Trophoblast cell (in vitro differentiated cells and primary cell): ENCODE data around the gene FSTL1.

Experiments
- DNase-seq, 2 donors: peaks; one replicate each; pipeline ENCODE4 v3.0.0-alpha.2; 2016
- H2AFZ ChIP-seq: 2 replicates; pipeline ENCODE4 v1.6.1; 2013; ENCODE audit warnings: low read length, moderate library complexity, mild to moderate bottlenecking; ENCODE audit not compliant: insufficient read depth, poor library complexity
- H2AK5ac ChIP-seq: 2 replicates; pipeline ENCODE4 v1.6.1; 2013; ENCODE audit warnings: mild to moderate bottlenecking, low read length
- H2BK120ac ChIP-seq: 2 replicates; pipeline ENCODE4 v1.6.1; 2013; ENCODE audit warnings: low read length, mild to moderate bottlenecking, moderate library complexity; ENCODE audit not compliant: insufficient read depth, poor library complexity
- H2BK12ac ChIP-seq: 2 replicates; pipeline ENCODE4 v1.6.1; 2013; ENCODE audit warnings: mild to moderate bottlenecking, low read length, moderate library complexity
- H2BK5ac ChIP-seq: 2 replicates; pipeline ENCODE4 v1.6.1; 2013; ENCODE audit warnings: low read length, low read depth, moderate library complexity, mild to moderate bottlenecking; ENCODE audit not compliant: poor library complexity
- H3K14ac ChIP-seq: 2 replicates; pipeline ENCODE4 v1.6.1; 2013; ENCODE audit warnings: mild to moderate bottlenecking, low read length
- H3K18ac ChIP-seq: 2 replicates; pipeline ENCODE4 v1.6.1; 2013; ENCODE audit warnings: mild to moderate bottlenecking, low read length
- H3K23ac ChIP-seq: 2 replicates; pipeline ENCODE4 v1.6.1; 2013; ENCODE audit warnings: low read length
- H3K27ac ChIP-seq: 2 replicates; pipeline ENCODE4 v1.5.1; 2013; ENCODE audit warnings: low read depth, mild to moderate bottlenecking, inconsistent platforms, low read length, moderate library complexity
- H3K27me3 ChIP-seq: 2 replicates; pipeline ENCODE4 v1.6.1; 2013; ENCODE audit warnings: inconsistent platforms, mild to moderate bottlenecking, low read length, moderate library complexity; ENCODE audit not compliant: insufficient read depth
- H3K36me3 ChIP-seq, 2 experiments: 1 replicate in 1 of 2; 2 replicates in 1 of 2; pipeline ENCODE4 v1.6.1; 2013; ENCODE audit warnings: low read length in 2 of 2, mild to moderate bottlenecking in 2 of 2, moderate library complexity in 1 of 2; ENCODE audit not compliant: insufficient read depth in 2 of 2, control insufficient read depth in 1 of 2
- H3K4ac ChIP-seq: 2 replicates; pipeline ENCODE4 v1.6.1; 2013; ENCODE audit warnings: low read depth, mild to moderate bottlenecking, low read length, moderate library complexity
- H3K4me1 ChIP-seq, 2 experiments: 1 replicate in 1 of 2; 2 replicates in 1 of 2; pipeline ENCODE4 v1.6.1; 2013; ENCODE audit warnings: low read length in 2 of 2, mild to moderate bottlenecking in 2 of 2, moderate library complexity in 1 of 2; ENCODE audit not compliant: insufficient read depth in 2 of 2, control insufficient read depth in 1 of 2
- H3K4me2 ChIP-seq: 2 replicates; pipeline ENCODE4 v1.6.1; 2013; ENCODE audit warnings: inconsistent platforms, mild to moderate bottlenecking, low read length, moderate library complexity
- H3K4me3 ChIP-seq: 2 replicates; pipeline ENCODE4 v1.5.1; 2013; ENCODE audit warnings: mild to moderate bottlenecking, low read depth, low read length, inconsistent platforms
- H3K79me1 ChIP-seq: one replicate; pipeline ENCODE4 v1.6.1; 2013; ENCODE audit warnings: low read length
- H3K79me2 ChIP-seq: 2 replicates; pipeline ENCODE4 v1.6.1; 2013; ENCODE audit warnings: low read length, mild to moderate bottlenecking; ENCODE audit not compliant: control insufficient read depth, insufficient read depth, poor library complexity
- H3K9ac ChIP-seq: 2 replicates; pipeline ENCODE4 v1.6.1; 2013; ENCODE audit warnings: mild to moderate bottlenecking, low read length
- H3K9me3 ChIP-seq: 2 replicates; pipeline ENCODE4 v1.6.1; 2013; ENCODE audit warnings: low read depth, mild to moderate bottlenecking, control low read depth, inconsistent platforms, low read length; ENCODE audit not compliant: insufficient read depth
- H4K12ac ChIP-seq: 2 replicates; pipeline ENCODE4 v1.6.1; 2013; ENCODE audit warnings: low read depth, mild to moderate bottlenecking, low read length, moderate library complexity
- H4K8ac ChIP-seq: 2 replicates; pipeline ENCODE4 v1.6.1; 2013; ENCODE audit warnings: low read depth, mild to moderate bottlenecking, low read length, moderate library complexity
- H4K91ac ChIP-seq: one replicate; pipeline ENCODE4 v1.6.1; 2013; ENCODE audit warnings: low read depth, mild to moderate bottlenecking, low read length, moderate library complexity
- WGBS: extraction: QIAGEN DNeasy Blood & Tissue Kit; methylation state at CpG from one replicate; pipeline ENCODE4 v1.1.7; 2013; ENCODE audit warnings: missing lambda C conversion rate; ENCODE audit not compliant: insufficient read length, insufficient coverage; ENCODE audit errors: extremely low coverage; 5-methylcytosine and 5-hydroxymethylcytosine counted together

Gene FSTL1

DNA sequence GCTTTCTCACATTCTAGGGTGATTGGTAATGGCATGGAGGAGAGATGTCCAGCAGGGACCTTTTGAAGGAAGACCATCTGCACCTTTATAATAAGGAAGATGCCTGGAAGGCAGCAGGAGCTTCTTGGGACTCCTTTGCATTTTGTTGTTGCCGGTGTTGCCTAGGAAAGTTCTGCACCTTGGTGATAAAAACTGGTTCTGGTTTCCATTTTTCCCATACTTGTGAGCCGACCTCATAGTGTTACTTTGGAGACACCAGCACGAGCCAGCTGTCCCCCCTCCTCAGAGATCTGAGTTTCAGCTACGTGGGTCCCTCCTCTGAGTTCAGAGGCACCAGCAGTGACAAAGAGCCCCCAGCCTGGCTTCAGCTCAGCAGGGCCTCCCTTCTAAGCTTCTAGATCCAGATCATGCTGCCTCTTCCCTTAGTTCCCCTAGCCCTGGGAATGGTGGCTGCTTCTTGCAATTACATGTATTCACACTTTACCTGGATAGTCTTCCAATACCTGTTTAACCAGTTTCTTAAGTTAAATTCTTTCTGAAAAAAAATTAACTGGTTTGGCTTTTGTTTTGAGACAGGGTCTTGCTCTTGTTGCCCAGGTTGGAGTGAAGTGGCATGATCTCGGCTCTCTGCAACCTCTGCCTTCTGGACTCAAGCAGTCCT is 18.0 kb upstream of the FSTL1 start:
- peak overlapping the region; percentile 91 for H4K8ac ChIP-seq
- H3K79me2 ChIP-seq: peaks cover 8% of the 10 kb centered on the region
- no peaks in the 10 kb centered on the region for H3K27me3 ChIP-seq
- peak overlapping the region; percentile 54 for H3K4me2 ChIP-seq
- H3K27ac ChIP-seq: peak overlapping the region; percentile 99
- peak overlapping the region; percentile 89 for H4K12ac ChIP-seq
- peak overlapping the region; percentile 100 for H2BK120ac ChIP-seq
- H3K23ac ChIP-seq: no peak overlapping the region
- H3K14ac ChIP-seq: peak overlapping the region; percentile 95
- H3K36me3 ChIP-seq: no peaks in the 10 kb centered on the region
- no CpG with 5 or more reads among the region's 5 CpGs for WGBS
- peak overlapping the region; percentile 89 for H3K4ac ChIP-seq
- H3K4me3 ChIP-seq: no peak overlapping the region
- H3K18ac ChIP-seq: peak overlapping the region; percentile 97
- DNase-seq: peak; percentile 89 to 95
- H2BK5ac ChIP-seq: peak overlapping the region; percentile 99
- H4K91ac ChIP-seq: peak overlapping the region; percentile 99
- peak overlapping the region; percentile 97 for H2BK12ac ChIP-seq
- H2AFZ ChIP-seq: no peak overlapping the region
- H3K9me3 ChIP-seq: peaks cover 2% of the 10 kb centered on the region
- H3K9ac ChIP-seq: no peak overlapping the region
- H3K4me1 ChIP-seq: peaks cover 17 to 32% of the 10 kb centered on the region in 2 experiments
- peaks cover 30% of the 10 kb centered on the region for H3K79me1 ChIP-seq
- peak overlapping the region; percentile 81 for H2AK5ac ChIP-seq

DNA sequence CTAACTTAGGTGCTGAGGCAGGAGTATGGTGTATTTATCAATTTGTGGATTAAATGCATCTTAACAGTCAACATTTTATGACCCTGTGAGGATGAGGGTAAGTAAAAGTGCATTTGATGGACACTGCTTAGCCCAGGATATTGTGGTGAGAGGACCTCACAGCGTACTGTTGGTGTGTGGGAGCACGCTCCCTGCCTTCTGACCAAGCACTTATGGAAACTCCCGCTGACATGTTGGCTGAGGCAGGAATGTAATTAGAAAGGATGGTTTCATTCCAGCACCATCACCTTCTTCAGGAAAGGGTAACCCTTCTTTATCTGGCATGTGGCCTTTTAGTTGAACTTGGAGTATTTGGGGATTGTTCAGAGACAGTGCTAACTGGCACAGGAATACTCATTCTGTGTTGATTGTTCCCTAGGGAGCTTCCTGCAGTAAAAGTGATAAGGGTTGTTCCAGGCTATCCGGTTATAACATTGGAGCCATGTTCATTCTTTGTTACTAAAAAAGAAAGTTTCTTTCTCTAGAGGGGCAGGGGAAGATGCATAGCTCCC is 11.7 kb upstream of the FSTL1 start:
- Histone ChIP-seq H2AFZ (no peak overlapping the region), H3K4me2 (no peak overlapping the region)
- WGBS: no CpG with 5 or more reads among the region's 4 CpGs

DNA sequence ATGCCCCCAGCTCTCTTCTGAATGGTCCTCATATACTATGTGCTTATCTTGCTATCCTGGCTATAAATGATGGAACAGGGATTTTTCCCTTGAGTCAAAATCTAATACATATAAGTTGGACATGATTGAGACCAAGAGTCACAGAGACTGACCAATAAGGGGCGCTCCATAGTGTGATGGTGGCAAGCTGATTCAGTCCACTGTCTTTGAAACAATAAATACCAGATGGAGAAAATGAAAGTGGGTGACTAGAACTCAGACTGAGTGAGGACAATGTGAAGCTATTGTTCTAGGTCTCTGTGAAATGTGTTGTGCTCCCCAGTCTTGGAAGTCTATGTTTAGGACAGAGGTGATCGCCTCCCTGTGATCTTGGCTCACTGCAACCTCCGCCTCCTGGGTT is 10.6 kb upstream of the FSTL1 start:
- Histone ChIP-seq H3K23ac (no peak overlapping the region), H2AK5ac (no peak overlapping the region), H2BK5ac (no peak overlapping the region), H3K14ac (no peak overlapping the region), H3K4ac (no peak overlapping the region), H3K79me1 (no peaks in the 10 kb centered on the region), H3K9ac (no peak overlapping the region), H2AFZ (no peak overlapping the region), H3K79me2 (no peaks in the 10 kb centered on the region), H4K8ac (no peak overlapping the region), H3K18ac (no peak overlapping the region), H3K4me1 (no peaks in the 10 kb centered on the region), H3K9me3 (no peaks in the 10 kb centered on the region), H3K27me3 (no peaks in the 10 kb centered on the region), H2BK120ac (no peak overlapping the region), H2BK12ac (no peak overlapping the region), H4K12ac (no peak overlapping the region), H3K27ac (no peak overlapping the region), H3K36me3 (no peaks in the 10 kb centered on the region), H4K91ac (no peak overlapping the region), H3K4me2 (no peak overlapping the region), H3K4me3 (no peak overlapping the region)
- no CpG with 5 or more reads among the region's 3 CpGs for WGBS
- DNase-seq: no peak

More for the DNA sequence above, 11.7 kb upstream of the FSTL1 start:
- no peaks in the 10 kb centered on the region for H3K9me3 ChIP-seq
- H3K4ac ChIP-seq: no peak overlapping the region
- no peak overlapping the region for H4K12ac ChIP-seq
- peaks cover 0 to 2% of the 10 kb centered on the region in 2 experiments for H3K4me1 ChIP-seq
- DNase-seq: no peak
- no peak overlapping the region for H3K14ac ChIP-seq
- H3K4me3 ChIP-seq: no peak overlapping the region
- H3K9ac ChIP-seq: no peak overlapping the region
- no peak overlapping the region for H4K91ac ChIP-seq
- H2BK120ac ChIP-seq: no peak overlapping the region
- H3K18ac ChIP-seq: no peak overlapping the region
- H3K79me2 ChIP-seq: no peaks in the 10 kb centered on the region
- no peak overlapping the region for H3K23ac ChIP-seq
- H3K27ac ChIP-seq: no peak overlapping the region
- no peaks in the 10 kb centered on the region for H3K36me3 ChIP-seq
- no peaks in the 10 kb centered on the region for H3K27me3 ChIP-seq
- H2AK5ac ChIP-seq: no peak overlapping the region
- H3K79me1 ChIP-seq: no peaks in the 10 kb centered on the region
- no peak overlapping the region for H2BK12ac ChIP-seq
- no peak overlapping the region for H4K8ac ChIP-seq
- no peak overlapping the region for H2BK5ac ChIP-seq

DNA sequence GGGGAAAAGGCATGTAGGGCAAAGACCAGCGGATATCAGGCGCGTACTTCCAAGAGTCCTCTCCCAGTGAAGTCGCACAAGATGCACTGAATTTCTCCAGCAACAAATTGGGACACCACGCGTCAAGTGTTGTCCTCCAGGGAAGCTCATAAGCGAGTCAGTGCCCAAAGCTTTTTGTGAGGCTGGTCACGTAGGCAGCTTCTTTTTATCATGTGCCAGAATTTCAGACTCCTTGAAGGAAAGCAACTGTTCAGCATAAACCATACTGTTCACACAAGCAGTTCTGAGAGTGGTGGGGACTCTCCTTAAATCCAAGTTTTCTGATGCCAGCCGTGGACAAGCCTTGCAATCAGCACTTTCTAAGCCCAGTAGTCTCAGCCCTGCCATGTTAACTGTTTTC is 10.1 kb upstream of the FSTL1 start:
- Histone ChIP-seq H3K79me1 (no peaks in the 10 kb centered on the region), H3K9ac (no peak overlapping the region), H2BK5ac (no peak overlapping the region), H3K27ac (no peak overlapping the region), H3K14ac (no peak overlapping the region), H3K36me3 (no peaks in the 10 kb centered on the region), H3K18ac (no peak overlapping the region), H3K79me2 (no peaks in the 10 kb centered on the region), H3K4ac (no peak overlapping the region), H2AK5ac (no peak overlapping the region), H2AFZ (no peak overlapping the region), H3K4me2 (no peak overlapping the region), H4K8ac (no peak overlapping the region), H2BK12ac (no peak overlapping the region), H4K12ac (no peak overlapping the region), H3K27me3 (no peaks in the 10 kb centered on the region), H4K91ac (no peak overlapping the region), H3K9me3 (no peaks in the 10 kb centered on the region), H3K4me1 (no peaks in the 10 kb centered on the region), H3K4me3 (no peak overlapping the region), H2BK120ac (no peak overlapping the region), H3K23ac (no peak overlapping the region)
- peak in 1 of 2 donors; percentile 38 for DNase-seq
- no CpG with 5 or more reads among the region's 9 CpGs for WGBS
